GM12874 (cell line): ENCODE results near the gene DOCK3.

ENCODE experiments used
- CTCF ChIP-seq: IDR thresholded peaks from 2 replicates; pipeline ENCODE4 v1.5.1; 2011; ENCODE audit warnings: low read depth, mild to moderate bottlenecking, control low read depth, low read length, moderate library complexity; ENCODE audit not compliant: insufficient read depth

Gene DOCK3

DNA sequence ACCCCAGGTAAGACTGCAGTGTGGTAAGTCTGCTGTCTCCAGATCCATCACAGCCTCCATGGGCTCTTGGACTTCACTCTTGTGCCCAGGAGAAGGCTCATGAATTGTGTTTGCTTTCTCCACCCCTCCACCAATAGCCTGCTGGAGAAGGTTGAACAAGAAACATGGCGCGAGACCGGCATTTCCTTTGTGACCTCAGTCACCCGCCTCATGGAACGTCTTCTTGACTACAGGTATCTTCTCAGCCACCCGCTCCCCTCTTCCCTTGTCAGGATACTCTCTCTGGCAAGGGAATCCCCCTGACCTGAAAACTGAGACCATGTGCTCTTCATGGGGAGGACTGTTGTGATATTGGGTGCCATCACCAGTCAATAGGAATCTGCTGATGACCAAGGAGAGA, 658.3 kb downstream of the DOCK3 start:
- no peak for TF ChIP-seq CTCF

DNA sequence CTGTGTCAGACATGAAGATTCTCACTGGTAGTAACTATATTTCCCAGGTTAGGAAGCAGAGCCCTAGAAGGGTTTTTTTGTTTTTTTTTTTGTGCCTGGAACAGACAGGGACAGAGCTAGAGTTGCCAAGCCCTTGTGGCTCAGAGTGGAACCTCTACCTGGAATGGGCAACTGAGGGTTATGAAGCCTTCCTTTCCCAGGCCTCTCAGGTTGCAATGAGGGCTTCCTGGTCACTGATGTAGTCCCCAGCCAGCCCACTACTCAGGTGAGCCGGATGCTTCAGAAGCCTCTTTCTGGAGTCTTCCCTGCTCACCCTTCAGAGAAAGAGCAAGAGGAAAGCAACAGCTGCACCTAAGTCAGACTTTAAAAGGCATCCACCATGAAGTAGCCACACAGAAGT, 661.5 kb downstream of the DOCK3 start:
- TF ChIP-seq CTCF, result no peak

- TF ChIP-seq CTCF, result no peak
Measured at GRCh38 chr3:51337666-51338065, 662.9 kb downstream of the DOCK3 start.

DNA sequence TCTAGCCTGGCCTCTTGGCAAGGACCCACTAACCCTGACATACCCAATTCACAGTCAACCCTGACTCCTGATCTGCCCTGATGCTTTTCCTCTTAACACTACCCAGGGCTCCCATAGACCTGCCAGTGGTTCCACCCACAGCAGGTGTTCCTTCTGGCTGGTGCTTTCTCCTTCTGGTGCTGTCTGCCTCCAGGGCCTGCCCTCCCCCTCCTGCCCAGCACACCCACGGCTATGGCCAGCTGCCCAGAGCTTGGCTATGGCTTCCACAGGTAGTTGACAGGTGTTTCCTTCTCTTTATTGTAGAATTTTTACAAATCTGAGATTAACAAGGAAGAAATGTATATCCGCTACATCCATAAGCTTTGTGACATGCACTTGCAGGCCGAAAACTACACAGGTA, 663.9 kb downstream of the DOCK3 start:
- TF ChIP-seq CTCF, result no peak

GRCh38 chr3:51340013-51340829, 665.5 kb downstream of the DOCK3 start:
- TF ChIP-seq CTCF, result no peak

- TF ChIP-seq CTCF, result no peak
Measured at GRCh38 chr3:51340989-51341636, 666.4 kb downstream of the DOCK3 start.

- no peak for TF ChIP-seq CTCF
Measured at GRCh38 chr3:51343918-51344687, 669.4 kb downstream of the DOCK3 start.
